ENCODE measurements around the gene IDH3A.

DNA sequence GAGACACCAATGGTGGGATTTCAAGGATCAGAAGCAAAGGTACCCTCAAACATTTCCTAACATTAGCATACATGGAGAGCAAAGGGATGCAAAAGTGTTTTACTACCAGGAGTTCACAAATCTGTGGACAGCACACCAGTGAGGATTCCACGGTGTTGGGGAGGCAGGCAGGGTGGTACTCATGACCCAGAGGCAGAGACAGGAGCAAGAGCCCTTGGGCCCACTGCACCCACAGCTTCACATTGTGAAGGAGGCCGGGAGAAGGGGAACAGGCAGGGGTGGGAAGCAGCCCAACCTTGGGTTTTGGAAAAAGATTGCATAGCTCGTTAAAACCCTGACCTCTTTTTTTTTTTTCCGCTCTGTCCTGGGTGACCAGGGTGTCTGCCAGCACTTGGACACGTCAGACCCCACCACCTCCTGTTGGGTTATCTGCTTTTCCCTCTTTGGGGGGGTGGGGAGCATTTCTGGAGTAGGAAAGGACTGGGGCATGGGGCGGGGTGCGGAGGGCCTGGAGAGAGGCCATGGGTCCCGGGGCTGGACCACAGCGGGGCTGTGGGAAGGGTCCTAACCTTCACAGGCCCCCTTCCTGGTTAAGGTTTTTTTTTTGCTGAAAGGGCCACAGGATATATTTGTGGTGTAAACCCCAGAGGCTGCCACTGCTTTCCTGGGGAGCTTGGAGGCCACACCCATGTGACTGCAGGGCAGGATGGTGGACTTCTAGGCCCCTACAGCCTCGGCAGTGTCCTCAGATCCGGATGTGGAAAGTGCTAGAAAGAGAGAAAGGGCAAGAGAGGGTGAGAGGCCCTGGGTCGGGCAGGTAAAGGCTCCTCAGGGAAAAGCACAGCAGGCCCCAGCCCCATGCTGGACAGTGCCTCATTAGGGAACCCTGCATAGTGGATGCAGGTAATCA, 44.3 kb upstream of the IDH3A start:
- TF ChIP-seq, protein P1, sequence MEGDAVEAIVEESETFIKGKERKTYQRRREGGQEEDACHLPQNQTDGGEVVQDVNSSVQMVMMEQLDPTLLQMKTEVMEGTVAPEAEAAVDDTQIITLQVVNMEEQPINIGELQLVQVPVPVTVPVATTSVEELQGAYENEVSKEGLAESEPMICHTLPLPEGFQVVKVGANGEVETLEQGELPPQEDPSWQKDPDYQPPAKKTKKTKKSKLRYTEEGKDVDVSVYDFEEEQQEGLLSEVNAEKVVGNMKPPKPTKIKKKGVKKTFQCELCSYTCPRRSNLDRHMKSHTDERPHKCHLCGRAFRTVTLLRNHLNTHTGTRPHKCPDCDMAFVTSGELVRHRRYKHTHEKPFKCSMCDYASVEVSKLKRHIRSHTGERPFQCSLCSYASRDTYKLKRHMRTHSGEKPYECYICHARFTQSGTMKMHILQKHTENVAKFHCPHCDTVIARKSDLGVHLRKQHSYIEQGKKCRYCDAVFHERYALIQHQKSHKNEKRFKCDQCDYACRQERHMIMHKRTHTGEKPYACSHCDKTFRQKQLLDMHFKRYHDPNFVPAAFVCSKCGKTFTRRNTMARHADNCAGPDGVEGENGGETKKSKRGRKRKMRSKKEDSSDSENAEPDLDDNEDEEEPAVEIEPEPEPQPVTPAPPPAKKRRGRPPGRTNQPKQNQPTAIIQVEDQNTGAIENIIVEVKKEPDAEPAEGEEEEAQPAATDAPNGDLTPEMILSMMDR (IDR thresholded peaks at IDR 0.05) = no peak
- TF ChIP-seq POLR2AphosphoS5 (IDR thresholded peaks at IDR 0.05; ENCODE audit: insufficient read depth in 1 of 2, low read depth in 1 of 2) = no peak
